SK-N-SH (cell line): Measurements from ENCODE around the gene RAPSN. TPM values are rescaled to one million over a fixed set of nuclear protein-coding genes. Genes with fewer than 3 reads are reported as not detected.

Experiments
- CTCF ChIA-PET: fragments of 300-600, 350-600 bp; formaldehyde crosslinking; extraction: SDS; loops from one replicate; lab custom pipeline; 2021; lab: Yijun Ruan, JAX
- POLR2A ChIA-PET: fragments of 350-600 bp; sonication (Branson Sonifier 250); formaldehyde crosslinking; extraction: SDS; loops from one replicate; lab custom pipeline; 2020; ENCODE audit warnings: antibody characterized with exemption, inconsistent platforms; lab: Yijun Ruan, JAX
- DNase-seq: peaks from one replicate; pipeline ENCODE4 v3.0.0; 2012
- H2AFZ ChIP-seq: fragments of 200-600 bp; sonication (generic); 2 replicates; pipeline ENCODE4 v1.8.1; 2016; ENCODE audit warnings: antibody characterized with exemption, mild to moderate bottlenecking, low read depth
- H3F3A ChIP-seq: fragments of 200-600 bp; sonication (generic); replicated peaks from 2 replicates; pipeline ENCODE3; 2016; ENCODE audit warnings: antibody characterized with exemption, mild to moderate bottlenecking; ENCODE audit not compliant: insufficient read depth
- H3K27ac ChIP-seq, 2 experiments: fragments of 200-500 bp in 1 of 2; fragments of 200-600 bp in 1 of 2; sonication (Bioruptor generic) in 1 of 2; sonication (generic), shearing (Covaris generic) in 1 of 2; 2 replicates each; pipeline versions ENCODE4 v1.5.1 to v1.6.1; 2014 to 2016; ENCODE audit warnings: low read depth in 2 of 2, inconsistent platforms in 1 of 2, low read length in 1 of 2, mild to moderate bottlenecking in 1 of 2, mixed read lengths in 1 of 2
- H3K27me3 ChIP-seq: fragments of 200-600 bp; sonication (generic), shearing (Covaris generic); 2 replicates; pipeline ENCODE4 v1.6.1; 2016; ENCODE audit warnings: mixed run types; ENCODE audit not compliant: insufficient read depth
- H3K36me3 ChIP-seq, 2 experiments: fragments of 200-500 bp in 1 of 2; fragments of 200-600 bp in 1 of 2; sonication (Bioruptor generic) in 1 of 2; sonication (generic) in 1 of 2; replicated peaks in 1 of 2; 2 replicates each; pipeline versions ENCODE3 to v1.5.1; 2014 to 2016; ENCODE audit warnings: low read length in 1 of 2, mild to moderate bottlenecking in 1 of 2; ENCODE audit not compliant: insufficient read depth in 2 of 2, control insufficient read depth in 1 of 2
- H3K4me1 ChIP-seq, 2 experiments: fragments of 200-500 bp in 1 of 2; fragments of 200-600 bp in 1 of 2; sonication (Bioruptor generic) in 1 of 2; sonication (generic), shearing (Covaris generic) in 1 of 2; 2 replicates each; pipeline versions ENCODE4 v1.5.1 to v1.6.1; 2014 to 2016; ENCODE audit warnings: low read depth in 1 of 2, low read length in 1 of 2, mixed run types in 1 of 2; ENCODE audit not compliant: insufficient read depth in 2 of 2, control insufficient read depth in 1 of 2
- H3K4me2 ChIP-seq: fragments of 200-600 bp; sonication (generic), shearing (Covaris generic); 2 replicates; pipeline ENCODE4 v1.6.1; 2017; ENCODE audit warnings: mixed run types
- H3K4me3 ChIP-seq, 2 experiments: fragments of 200-500 bp in 1 of 2; fragments of 200-600 bp in 1 of 2; sonication (Bioruptor generic) in 1 of 2; sonication (generic), shearing (Covaris generic) in 1 of 2; 2 replicates each; pipeline versions ENCODE4 v1.5.1 to v1.8.1; 2014 to 2016; ENCODE audit warnings: low read depth in 2 of 2, inconsistent platforms in 1 of 2, low read length in 1 of 2, mild to moderate bottlenecking in 1 of 2, mixed read lengths in 1 of 2, moderate library complexity in 1 of 2
- H3K79me2 ChIP-seq: fragments of 200-600 bp; sonication (generic); 2 replicates; pipeline ENCODE4 v1.8.1; 2017; ENCODE audit warnings: mild to moderate bottlenecking; ENCODE audit not compliant: insufficient read depth
- H3K9ac ChIP-seq: fragments of 200-600 bp; sonication (generic); 2 replicates; pipeline ENCODE4 v1.6.1; 2017; ENCODE audit warnings: mixed run types
- H3K9me2 ChIP-seq: fragments of 200-600 bp; sonication (generic); 2 replicates; pipeline ENCODE4 v1.6.1; 2017; ENCODE audit warnings: mixed run types
- H3K9me3 ChIP-seq: fragments of 200-600 bp; sonication (generic); 2 replicates; pipeline ENCODE4 v1.6.1; 2017; ENCODE audit warnings: mixed run types, mild to moderate bottlenecking, moderate library complexity
- H4K20me1 ChIP-seq: fragments of 200-600 bp; sonication (generic); 2 replicates; pipeline ENCODE4 v1.6.1; 2017; ENCODE audit warnings: mild to moderate bottlenecking, mixed run types; ENCODE audit not compliant: insufficient read depth
- EP300 ChIP-seq, 2 experiments: IDR thresholded peaks; 2 replicates each; pipeline versions ENCODE4 v1.4.0 to v1.6.1; 2012; ENCODE audit warnings: borderline replicate concordance in 1 of 2, low read depth in 1 of 2, low read length in 1 of 2
- EZH2phosphoT487 ChIP-seq: fragments of 200-600 bp; sonication (generic); IDR thresholded peaks from 2 replicates; pipeline ENCODE4 v1.6.1; 2017; ENCODE audit warnings: low read depth, mixed run types, mild to moderate bottlenecking, antibody characterized with exemption, moderate library complexity, borderline replicate concordance
- FOSL2 ChIP-seq: IDR thresholded peaks from 2 replicates; pipeline ENCODE4 v1.4.0; 2012; ENCODE audit warnings: low read depth, mild to moderate bottlenecking, moderate library complexity, borderline replicate concordance
- FOXJ3 ChIP-seq: sonication (generic); formaldehyde crosslinking; IDR thresholded peaks from 2 replicates; pipeline ENCODE4 v1.5.1; 2020; ENCODE audit warnings: mild to moderate bottlenecking, missing genetic modification reagents
- FOXM1 ChIP-seq: IDR thresholded peaks from 2 replicates; pipeline ENCODE4 v1.4.0; 2012; ENCODE audit warnings: low read depth, mild to moderate bottlenecking
- GABPA ChIP-seq: IDR thresholded peaks from 2 replicates; pipeline ENCODE4 v1.4.0; 2012; ENCODE audit warnings: low read depth, mild to moderate bottlenecking
- GATA2 ChIP-seq: sonication (generic); formaldehyde crosslinking; IDR thresholded peaks from 2 replicates; pipeline ENCODE4 v1.5.0; 2020; ENCODE audit warnings: mild to moderate bottlenecking, missing genetic modification reagents
- MAX ChIP-seq: IDR thresholded peaks from 2 replicates; pipeline ENCODE4 v1.4.0; 2012; ENCODE audit warnings: low read depth
- MEF2A ChIP-seq: IDR thresholded peaks from 2 replicates; pipeline ENCODE4 v1.4.0; 2012; ENCODE audit warnings: low read depth, borderline replicate concordance
- MXI1 ChIP-seq: IDR thresholded peaks from 2 replicates; pipeline ENCODE4 v1.6.1; 2012; ENCODE audit warnings: mild to moderate bottlenecking, low read depth, low read length, improper control_type of control experiment
- NFIC ChIP-seq: IDR thresholded peaks from 2 replicates; pipeline ENCODE4 v1.4.0; 2012; ENCODE audit warnings: borderline replicate concordance
- NRF1 ChIP-seq: IDR thresholded peaks from 2 replicates; pipeline ENCODE4 v1.6.1; 2012; ENCODE audit warnings: low read depth, mild to moderate bottlenecking, low read length
- PBX3 ChIP-seq: IDR thresholded peaks from 2 replicates; pipeline ENCODE4; 2012
- RXRA ChIP-seq: IDR thresholded peaks from 2 replicates; pipeline ENCODE4 v1.4.0; 2012; ENCODE audit warnings: low read depth, mild to moderate bottlenecking, borderline replicate concordance
- SMC3 ChIP-seq: IDR thresholded peaks from 2 replicates; pipeline ENCODE4 v1.6.1; 2012; ENCODE audit warnings: low read depth, low read length, improper control_type of control experiment
- TAF1 ChIP-seq: IDR thresholded peaks from 2 replicates; pipeline ENCODE4 v1.6.1; 2012; ENCODE audit warnings: low read depth, mild to moderate bottlenecking, low read length, moderate library complexity, borderline replicate concordance
- TCF12 ChIP-seq: IDR thresholded peaks from 2 replicates; pipeline ENCODE4 v1.4.0; 2012
- TEAD4 ChIP-seq: IDR thresholded peaks from 2 replicates; pipeline ENCODE4 v1.4.0; 2012; ENCODE audit warnings: mild to moderate bottlenecking, borderline replicate concordance; ENCODE audit not compliant: insufficient read depth
- YY1 ChIP-seq: IDR thresholded peaks from 2 replicates; pipeline ENCODE4 v1.4.0; 2012; ENCODE audit warnings: low read depth, mild to moderate bottlenecking
- WGBS: methylation state at CpG from one replicate; pipeline ENCODE4 v1.1.6; 2017; ENCODE audit warnings: low lambda C conversion rate; 5-methylcytosine and 5-hydroxymethylcytosine counted together
- polyA plus RNA-seq, 3 experiments: library from polyadenylated mRNA; depleted of rRNA; stranded (reverse); fragments of >200 nt; gene quantifications; 2 replicates each; pipeline ENCODE4 v1.2.3, GENCODE V29; 2012
- small RNA-seq, 7 experiments: library from RNA; depleted of rRNA; stranded (forward); fragments of <200 nt; gene quantifications; one replicate each; pipeline ENCODE3, GENCODE V24; 2012
- TF ChIP-seq, protein P1 (sequence below): IDR thresholded peaks from 2 replicates; pipeline ENCODE4 v1.4.0; 2012; ENCODE audit warnings: low read depth, borderline replicate concordance

RAPSN gene
- polyA plus RNA-seq, 1 of the 3 experiments (the other 2 are of a cell fraction), result 0.07 TPM

- Histone ChIP-seq H3K79me2 (no peaks in the 10 kb centered on the region), H2AFZ (no peak overlapping the region), H4K20me1 (no peaks in the 10 kb centered on the region), H3K27ac (no peak overlapping the region), H3K4me1 (no peaks in the 10 kb centered on the region), H3K9me2 (no peaks in the 10 kb centered on the region), H3K36me3 (no peaks in the 10 kb centered on the region)
- ChIA-PET POLR2A (interaction anchor here (0.6 kb wide), 1 partner anchor 462 kb away, joined by 3 read pairs; no protein-coding TSS in a partner anchor), CTCF (interaction anchor here (1.1 to 7.9 kb wide), 3 partner anchors 14 to 24 kb away, joined by 3 to 78 read pairs (median 4); no protein-coding TSS in a partner anchor)
- 81% methylated on average over 9 of the region's 13 CpGs for WGBS
- DNase-seq, result no peak
- TF ChIP-seq YY1 (no peak), TCF12 (no peak), GATA2 (CRISPR knock-in tag) (no peak), SMC3 (no peak), TAF1 (no peak), MXI1 (no peak), MEF2A (no peak), FOXJ3 (CRISPR knock-in tag) (no peak), RXRA (no peak), GABPA (no peak), TEAD4 (no peak), FOSL2 (no peak), EP300 (IDR thresholded peaks at IDR 0.05; ENCODE audit: borderline replicate concordance in 1 of 2, low read depth in 1 of 2, low read length in 1 of 2) (no peak), PBX3 (no peak), NFIC (no peak), NRF1 (no peak), FOXM1 (no peak), MAX (no peak), EZH2phosphoT487 (no peak)
- TF ChIP-seq, protein P1, sequence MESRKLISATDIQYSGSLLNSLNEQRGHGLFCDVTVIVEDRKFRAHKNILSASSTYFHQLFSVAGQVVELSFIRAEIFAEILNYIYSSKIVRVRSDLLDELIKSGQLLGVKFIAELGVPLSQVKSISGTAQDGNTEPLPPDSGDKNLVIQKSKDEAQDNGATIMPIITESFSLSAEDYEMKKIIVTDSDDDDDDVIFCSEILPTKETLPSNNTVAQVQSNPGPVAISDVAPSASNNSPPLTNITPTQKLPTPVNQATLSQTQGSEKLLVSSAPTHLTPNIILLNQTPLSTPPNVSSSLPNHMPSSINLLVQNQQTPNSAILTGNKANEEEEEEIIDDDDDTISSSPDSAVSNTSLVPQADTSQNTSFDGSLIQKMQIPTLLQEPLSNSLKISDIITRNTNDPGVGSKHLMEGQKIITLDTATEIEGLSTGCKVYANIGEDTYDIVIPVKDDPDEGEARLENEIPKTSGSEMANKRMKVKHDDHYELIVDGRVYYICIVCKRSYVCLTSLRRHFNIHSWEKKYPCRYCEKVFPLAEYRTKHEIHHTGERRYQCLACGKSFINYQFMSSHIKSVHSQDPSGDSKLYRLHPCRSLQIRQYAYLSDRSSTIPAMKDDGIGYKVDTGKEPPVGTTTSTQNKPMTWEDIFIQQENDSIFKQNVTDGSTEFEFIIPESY, result no peak
- TF ChIP-seq, all 33 proteins: peak for 0
- Histone ChIP-seq H3K27me3 (no peaks in the 10 kb centered on the region), H3K4me2 (no peak overlapping the region), H3K4me3 (no peak overlapping the region), H3K9ac (no peak overlapping the region), H3K9me3 (no peaks in the 10 kb centered on the region), H3F3A (no peaks in the 10 kb centered on the region)
Measured at GRCh38 chr11:47387944-47388696, 60.8 kb downstream of the RAPSN start.

Small RNA genes lying within 50 kb of the gene (small RNA-seq; reads per million reads assigned to genes)
- gene MIR4487, result 0 reads per million in 7 experiments

Other genes with a start within 250 kb of the RAPSN start
- 83.5 and 95.5 TPM in 2 replicates for gene DDB2, start 234.2 kb downstream of the RAPSN start, polyA plus RNA-seq (2012; rRNA removed)
- gene ACP2, start 200.3 kb downstream of the RAPSN start, polyA plus RNA-seq (2012; rRNA removed), result 15.9 and 17.5 TPM in 2 replicates
- gene NR1H3, start 191.1 kb downstream of the RAPSN start, polyA plus RNA-seq (2012; rRNA removed), result 6.3 and 7.3 TPM in 2 replicates
- gene MADD, start 179.0 kb downstream of the RAPSN start, polyA plus RNA-seq (2012; rRNA removed), result 10.6 and 16.4 TPM in 2 replicates
- not detected in 2 replicates for gene MYBPC3, start 96.4 kb downstream of the RAPSN start, polyA plus RNA-seq (2012; rRNA removed)
- gene SPI1, start 70.6 kb downstream of the RAPSN start, polyA plus RNA-seq (2012; rRNA removed), result 0.19 TPM in 1 of 2 replicates, not detected in the other
- gene SLC39A13, start 40.5 kb downstream of the RAPSN start, polyA plus RNA-seq (2012; rRNA removed), result 65.5 and 70.7 TPM in 2 replicates
- 184 and 191 TPM in 2 replicates for gene PSMC3, start 22.7 kb downstream of the RAPSN start, polyA plus RNA-seq (2012; rRNA removed)
- 47.5 and 69.3 TPM in 2 replicates for gene CELF1, start 104.0 kb upstream of the RAPSN start, polyA plus RNA-seq (2012; rRNA removed)
- 64.4 and 69.0 TPM in 2 replicates for gene PTPMT1, start 116.5 kb upstream of the RAPSN start, polyA plus RNA-seq (2012; rRNA removed)
- 16.8 and 24.6 TPM in 2 replicates for gene KBTBD4, start 129.8 kb upstream of the RAPSN start, polyA plus RNA-seq (2012; rRNA removed)
- gene NDUFS3, start 129.9 kb upstream of the RAPSN start, polyA plus RNA-seq (2012; rRNA removed), result 150 and 163 TPM in 2 replicates
- not detected in 2 replicates for gene FAM180B, start 137.5 kb upstream of the RAPSN start, polyA plus RNA-seq (2012; rRNA removed)
- 0.06 and 0.08 TPM in 2 replicates for gene C1QTNF4, start 145.3 kb upstream of the RAPSN start, polyA plus RNA-seq (2012; rRNA removed)
- gene MTCH2, start 193.4 kb upstream of the RAPSN start, polyA plus RNA-seq (2012; rRNA removed), result 115 and 132 TPM in 2 replicates